Endothelial cell (in vitro differentiated cells): ENCODE data around the gene MGAT5. TPM values are rescaled to one million over a fixed set of nuclear protein-coding genes. Genes with fewer than 3 reads are reported as not detected.

Source experiments
- DNase-seq: peaks from one replicate; pipeline ENCODE4 v3.0.0; 2021; ENCODE audit warnings: low spot score
- H3K27ac Mint-ChIP-seq: one replicate; pipeline ENCODE4 v1.8.0; 2021; ENCODE audit warnings: mixed read lengths, inconsistent platforms; ENCODE audit not compliant: unreplicated experiment
- H3K27me3 Mint-ChIP-seq: one replicate; pipeline ENCODE4 v1.8.0; 2021; ENCODE audit warnings: mild to moderate bottlenecking, moderate library complexity, mixed read lengths, inconsistent platforms; ENCODE audit not compliant: unreplicated experiment
- H3K36me3 Mint-ChIP-seq: one replicate; pipeline ENCODE4 v1.8.0; 2021; ENCODE audit warnings: mild to moderate bottlenecking, low read depth, mixed read lengths, inconsistent platforms; ENCODE audit not compliant: unreplicated experiment
- H3K4me1 Mint-ChIP-seq: one replicate; pipeline ENCODE4 v1.8.0; 2021; ENCODE audit warnings: mild to moderate bottlenecking, mixed read lengths, inconsistent platforms; ENCODE audit not compliant: unreplicated experiment
- H3K4me3 Mint-ChIP-seq: one replicate; pipeline ENCODE4 v1.8.0; 2021; ENCODE audit warnings: mild to moderate bottlenecking, mixed read lengths, inconsistent platforms; ENCODE audit not compliant: unreplicated experiment
- H3K9me3 Mint-ChIP-seq: one replicate; pipeline ENCODE4 v1.8.0; 2021; ENCODE audit warnings: mixed read lengths, inconsistent platforms; ENCODE audit not compliant: unreplicated experiment
- total RNA-seq: library from RNA; stranded (reverse); fragmentation: NEBNext Ultra II Directional; extraction: Animal tissue kit (Norgen Biotek cat#: 25700); gene quantifications from one replicate; pipeline ENCODE4 v1.2.1, GENCODE V29; 2021; ENCODE audit not compliant: unreplicated experiment
- TF ChIP-seq, protein P1 (sequence below): fragments of 200-600 bp; sonication (generic); IDR thresholded peaks from one replicate; pipeline ENCODE4 v1.5.0; 2021; ENCODE audit warnings: antibody characterized with exemption; ENCODE audit not compliant: unreplicated experiment

Gene MGAT5
- total RNA-seq, 1 donor from 2014 or later: 124 TPM

- no peak for DNase-seq
- Mint-ChIP-seq H3K27ac (no peak overlapping the region), H3K9me3 (no peaks in the 10 kb centered on the region), H3K36me3 (no peaks in the 10 kb centered on the region), H3K4me1 (peaks cover 11% of the 10 kb centered on the region), H3K4me3 (no peak overlapping the region), H3K27me3 (peaks cover 3% of the 10 kb centered on the region)
- TF ChIP-seq, protein P1, sequence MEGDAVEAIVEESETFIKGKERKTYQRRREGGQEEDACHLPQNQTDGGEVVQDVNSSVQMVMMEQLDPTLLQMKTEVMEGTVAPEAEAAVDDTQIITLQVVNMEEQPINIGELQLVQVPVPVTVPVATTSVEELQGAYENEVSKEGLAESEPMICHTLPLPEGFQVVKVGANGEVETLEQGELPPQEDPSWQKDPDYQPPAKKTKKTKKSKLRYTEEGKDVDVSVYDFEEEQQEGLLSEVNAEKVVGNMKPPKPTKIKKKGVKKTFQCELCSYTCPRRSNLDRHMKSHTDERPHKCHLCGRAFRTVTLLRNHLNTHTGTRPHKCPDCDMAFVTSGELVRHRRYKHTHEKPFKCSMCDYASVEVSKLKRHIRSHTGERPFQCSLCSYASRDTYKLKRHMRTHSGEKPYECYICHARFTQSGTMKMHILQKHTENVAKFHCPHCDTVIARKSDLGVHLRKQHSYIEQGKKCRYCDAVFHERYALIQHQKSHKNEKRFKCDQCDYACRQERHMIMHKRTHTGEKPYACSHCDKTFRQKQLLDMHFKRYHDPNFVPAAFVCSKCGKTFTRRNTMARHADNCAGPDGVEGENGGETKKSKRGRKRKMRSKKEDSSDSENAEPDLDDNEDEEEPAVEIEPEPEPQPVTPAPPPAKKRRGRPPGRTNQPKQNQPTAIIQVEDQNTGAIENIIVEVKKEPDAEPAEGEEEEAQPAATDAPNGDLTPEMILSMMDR: no peak
These were observed 162.1 kb downstream of the MGAT5 start for GRCh38 chr2:134416018-134416417.

GRCh38 chr2:134416637-134417036 lies 162.8 kb downstream of the MGAT5 start:
- Mint-ChIP-seq H3K27ac (no peak overlapping the region), H3K4me3 (no peak overlapping the region)

GRCh38 chr2:134417968-134418582 lies 164.2 kb downstream of the MGAT5 start:
- no peaks in the 10 kb centered on the region for H3K27me3 Mint-ChIP-seq

More at GRCh38 chr2:134416637-134417036, 162.8 kb downstream of the MGAT5 start:
- Mint-ChIP-seq H3K36me3 (no peaks in the 10 kb centered on the region), H3K4me1 (peaks cover 11% of the 10 kb centered on the region), H3K9me3 (no peaks in the 10 kb centered on the region), H3K27me3 (no peaks in the 10 kb centered on the region)
- no peak for DNase-seq
- TF ChIP-seq, protein P1: no peak

DNA sequence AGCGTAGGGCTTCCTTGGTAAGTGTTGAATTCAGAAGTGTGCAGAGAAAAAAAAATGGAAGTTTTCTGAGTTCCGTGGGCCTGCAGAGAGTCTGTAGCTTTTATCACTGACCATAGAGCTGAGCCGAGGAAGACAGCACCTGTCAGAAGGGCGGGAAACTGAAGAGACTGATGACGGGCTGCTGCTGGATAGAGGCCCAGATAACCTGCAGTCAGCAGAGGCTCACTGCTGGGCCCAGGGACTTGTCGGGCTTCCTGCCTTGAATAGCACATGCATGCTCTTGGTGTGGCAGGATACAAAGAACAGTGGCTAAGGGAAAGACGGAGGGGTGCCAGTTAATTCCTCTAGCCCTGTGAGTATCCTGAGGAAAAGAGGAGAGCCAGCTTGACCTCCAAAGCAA lies 166.4 kb downstream of the MGAT5 start:
- H3K27ac Mint-ChIP-seq: peak overlapping the region; percentile 62
- TF ChIP-seq, protein P1: no peak
- peaks cover 36% of the 10 kb centered on the region for H3K4me1 Mint-ChIP-seq
- no peak overlapping the region for H3K4me3 Mint-ChIP-seq
- no peak for DNase-seq
- no peaks in the 10 kb centered on the region for H3K27me3 Mint-ChIP-seq
- H3K36me3 Mint-ChIP-seq: peaks cover 24% of the 10 kb centered on the region
- no peaks in the 10 kb centered on the region for H3K9me3 Mint-ChIP-seq

More at GRCh38 chr2:134417968-134418582, 164.2 kb downstream of the MGAT5 start:
- no peak overlapping the region for H3K4me3 Mint-ChIP-seq
- TF ChIP-seq, protein P1: no peak
- DNase-seq: no peak
- peaks cover 19% of the 10 kb centered on the region for H3K4me1 Mint-ChIP-seq
- H3K36me3 Mint-ChIP-seq: peaks cover 5% of the 10 kb centered on the region
- no peaks in the 10 kb centered on the region for H3K9me3 Mint-ChIP-seq
- H3K27ac Mint-ChIP-seq: no peak overlapping the region

DNA sequence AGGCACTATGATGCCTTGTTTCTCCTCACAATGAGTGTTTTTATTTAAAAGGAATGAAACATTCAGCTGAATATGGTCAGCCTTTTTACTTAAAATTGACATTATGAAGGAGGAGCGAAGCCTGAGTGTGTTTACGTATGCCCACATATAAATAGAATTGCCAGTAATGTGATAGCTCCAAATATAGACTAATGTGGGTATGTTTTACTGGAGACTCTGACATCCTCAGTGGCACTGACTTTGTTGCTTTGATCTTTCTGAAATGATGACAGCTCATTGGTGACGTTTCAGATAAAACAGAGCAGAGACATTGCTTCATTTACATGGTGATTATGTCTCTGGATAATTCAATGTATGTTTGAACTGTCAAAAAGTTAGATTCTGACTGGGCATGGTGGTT lies 167.0 kb downstream of the MGAT5 start:
- H3K4me3 Mint-ChIP-seq: no peak overlapping the region
- peaks cover under 1% of the 10 kb centered on the region for H3K27me3 Mint-ChIP-seq
- no peak for DNase-seq
- no peak overlapping the region for H3K27ac Mint-ChIP-seq
- TF ChIP-seq, protein P1: no peak
- peaks cover 42% of the 10 kb centered on the region for H3K4me1 Mint-ChIP-seq
- peaks cover 25% of the 10 kb centered on the region for H3K36me3 Mint-ChIP-seq
- no peaks in the 10 kb centered on the region for H3K9me3 Mint-ChIP-seq
